ENCODE measurements around the gene ADGRL2. TPM values are rescaled to one million over a fixed set of nuclear protein-coding genes. Genes with fewer than 3 reads are reported as not detected.

ADGRL2 gene
- total RNA-seq, 4 donors from 2014 or later = 6.1 to 48.7 (median 16.2) TPM

DNA sequence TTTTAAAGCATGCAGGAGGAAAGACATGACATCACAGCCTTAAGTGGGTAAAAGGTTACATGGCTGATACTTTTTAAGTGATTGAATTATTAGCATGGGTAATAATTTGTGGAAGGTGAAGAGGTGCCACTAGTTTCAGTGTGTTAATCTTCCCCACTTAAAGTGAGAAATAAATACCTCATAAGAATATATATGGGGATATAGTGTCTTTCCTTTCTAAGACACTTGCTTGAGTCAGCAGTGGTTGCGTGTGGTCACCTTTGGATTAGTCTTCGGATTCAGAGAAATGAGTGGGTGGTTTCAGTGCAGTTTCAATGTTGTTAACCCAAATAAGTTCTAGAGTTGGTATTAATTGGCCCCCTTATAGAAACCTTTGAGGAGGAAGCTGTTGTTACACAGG, 94.1 kb downstream of the ADGRL2 start:
- H3K4me3 ChIP-seq = no peak overlapping the region

DNA sequence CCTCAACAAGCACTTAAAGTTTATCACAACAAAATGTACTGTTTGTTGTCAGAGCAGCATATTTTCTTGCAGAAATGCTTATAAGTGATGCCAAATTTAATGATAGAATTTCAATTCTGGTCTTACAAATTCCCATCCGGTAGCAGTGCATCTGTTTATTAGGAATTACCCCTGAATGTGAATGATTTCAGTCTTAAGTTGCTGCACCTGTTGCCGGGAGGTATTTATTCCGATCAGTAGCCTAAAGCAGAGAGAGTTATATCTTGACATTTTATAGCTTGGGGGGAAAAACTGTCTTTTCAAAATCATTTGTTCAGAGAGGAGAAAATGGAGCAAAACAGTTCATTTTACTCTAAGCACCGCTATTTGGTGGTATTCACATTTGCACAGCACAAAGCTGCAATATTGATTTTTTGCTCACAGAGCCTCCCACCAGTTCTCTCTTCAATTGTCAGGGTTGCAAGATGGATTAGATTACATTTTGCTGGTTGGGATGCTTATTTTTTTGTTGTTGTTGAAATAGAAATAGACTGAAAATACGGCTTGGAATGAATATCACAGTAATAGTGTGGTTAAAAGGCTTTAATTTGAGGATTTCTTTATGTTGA, 98.6 kb downstream of the ADGRL2 start:
- Histone ChIP-seq H3K4me3 (no peak overlapping the region), H3K27me3 (no peaks in the 10 kb centered on the region), H3K36me3 (no peaks in the 10 kb centered on the region), H3K4me1 (no peaks in the 10 kb centered on the region), H3K9me3 (no peaks in the 10 kb centered on the region), H3K27ac (no peak overlapping the region)
- TF ChIP-seq, protein P1, sequence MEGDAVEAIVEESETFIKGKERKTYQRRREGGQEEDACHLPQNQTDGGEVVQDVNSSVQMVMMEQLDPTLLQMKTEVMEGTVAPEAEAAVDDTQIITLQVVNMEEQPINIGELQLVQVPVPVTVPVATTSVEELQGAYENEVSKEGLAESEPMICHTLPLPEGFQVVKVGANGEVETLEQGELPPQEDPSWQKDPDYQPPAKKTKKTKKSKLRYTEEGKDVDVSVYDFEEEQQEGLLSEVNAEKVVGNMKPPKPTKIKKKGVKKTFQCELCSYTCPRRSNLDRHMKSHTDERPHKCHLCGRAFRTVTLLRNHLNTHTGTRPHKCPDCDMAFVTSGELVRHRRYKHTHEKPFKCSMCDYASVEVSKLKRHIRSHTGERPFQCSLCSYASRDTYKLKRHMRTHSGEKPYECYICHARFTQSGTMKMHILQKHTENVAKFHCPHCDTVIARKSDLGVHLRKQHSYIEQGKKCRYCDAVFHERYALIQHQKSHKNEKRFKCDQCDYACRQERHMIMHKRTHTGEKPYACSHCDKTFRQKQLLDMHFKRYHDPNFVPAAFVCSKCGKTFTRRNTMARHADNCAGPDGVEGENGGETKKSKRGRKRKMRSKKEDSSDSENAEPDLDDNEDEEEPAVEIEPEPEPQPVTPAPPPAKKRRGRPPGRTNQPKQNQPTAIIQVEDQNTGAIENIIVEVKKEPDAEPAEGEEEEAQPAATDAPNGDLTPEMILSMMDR (IDR thresholded peaks at IDR 0.05) = no peak
- no peak for DNase-seq

More for the DNA sequence above, 94.1 kb downstream of the ADGRL2 start:
- Histone ChIP-seq H3K27me3 (no peaks in the 10 kb centered on the region), H3K27ac (no peak overlapping the region), H3K9me3 (no peaks in the 10 kb centered on the region), H3K4me1 (no peaks in the 10 kb centered on the region), H3K36me3 (no peaks in the 10 kb centered on the region)
- no peak for TF ChIP-seq POLR2A (IDR thresholded peaks at IDR 0.05)
- TF ChIP-seq, protein P1 (IDR thresholded peaks at IDR 0.05) = no peak
- no peak for DNase-seq

DNA sequence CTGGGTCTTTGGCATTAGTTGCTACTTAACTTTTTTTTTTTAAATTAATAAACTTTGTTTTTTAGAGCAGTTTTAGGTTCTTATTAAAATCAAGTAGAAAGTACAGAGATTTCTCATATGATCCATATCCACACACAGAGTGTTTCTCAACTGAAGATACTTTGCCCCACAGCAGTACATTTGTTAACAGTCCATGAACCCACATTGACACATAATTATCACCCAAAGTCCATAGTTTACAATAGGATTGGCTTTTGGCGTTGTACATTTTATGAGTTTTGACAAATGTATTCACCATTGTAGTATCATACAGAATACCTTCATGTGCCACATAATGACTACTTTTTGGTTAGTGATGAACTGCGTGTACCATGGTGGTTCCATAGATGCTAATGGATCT, 106.8 kb downstream of the ADGRL2 start:
- Histone ChIP-seq H3K9me3 (no peaks in the 10 kb centered on the region), H3K27ac (no peak overlapping the region), H3K4me3 (no peak overlapping the region), H3K4me1 (no peaks in the 10 kb centered on the region), H3K27me3 (no peaks in the 10 kb centered on the region), H3K36me3 (no peaks in the 10 kb centered on the region)
- no peak for TF ChIP-seq POLR2A (IDR thresholded peaks at IDR 0.05)
- TF ChIP-seq, protein P1 (IDR thresholded peaks at IDR 0.05) = no peak
- no peak for DNase-seq

DNA sequence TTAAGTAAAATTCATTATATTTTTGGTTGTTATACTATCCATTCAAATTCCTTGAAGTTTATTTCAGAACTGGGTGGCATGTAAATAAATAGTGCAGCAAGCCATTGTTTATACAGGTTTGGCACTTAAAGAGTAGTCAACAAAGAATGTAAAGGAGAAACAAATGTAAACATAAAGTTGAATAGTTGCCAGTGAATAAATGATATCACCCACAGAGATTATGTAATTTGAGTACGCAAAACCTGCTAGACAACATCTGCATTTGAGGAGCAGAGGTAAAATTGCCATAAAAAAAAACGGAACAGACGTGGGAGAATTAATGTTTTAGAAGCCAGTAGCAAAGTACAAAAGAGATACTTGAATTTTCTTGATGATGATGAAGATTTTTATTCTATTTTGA, 111.6 kb downstream of the ADGRL2 start:
- Histone ChIP-seq H3K9me3 (no peaks in the 10 kb centered on the region), H3K36me3 (no peaks in the 10 kb centered on the region), H3K4me1 (no peaks in the 10 kb centered on the region), H3K4me3 (no peak overlapping the region), H3K27me3 (no peaks in the 10 kb centered on the region), H3K27ac (no peak overlapping the region)
- TF ChIP-seq, protein P1 (IDR thresholded peaks at IDR 0.05) = no peak
- no peak for TF ChIP-seq POLR2A (IDR thresholded peaks at IDR 0.05)
- DNase-seq = no peak

DNA sequence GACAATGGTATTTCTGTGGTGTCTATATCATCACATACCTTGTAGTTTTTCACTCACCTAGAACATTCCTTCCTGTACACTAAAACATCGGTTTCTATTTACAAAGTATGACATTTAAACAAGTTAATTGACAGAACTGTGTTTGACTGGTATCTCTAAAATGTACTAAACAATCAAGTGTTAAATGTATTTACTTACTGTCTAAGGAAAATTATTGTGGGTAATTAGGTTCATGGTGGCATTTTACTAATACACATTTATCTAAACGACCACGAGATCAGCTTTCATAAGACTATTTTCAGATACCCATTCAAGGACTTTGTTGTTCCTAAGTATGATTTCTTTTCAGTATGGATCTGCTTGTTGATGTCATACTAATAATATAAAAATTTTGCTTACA, 115.2 kb downstream of the ADGRL2 start:
- no peaks in the 10 kb centered on the region for H3K27me3 ChIP-seq
- no peak overlapping the region for H3K4me3 ChIP-seq
- TF ChIP-seq POLR2A (IDR thresholded peaks at IDR 0.05) = no peak
- TF ChIP-seq, protein P1 (IDR thresholded peaks at IDR 0.05) = no peak
- no peaks in the 10 kb centered on the region for H3K9me3 ChIP-seq
- no peak overlapping the region for H3K27ac ChIP-seq
- no peaks in the 10 kb centered on the region for H3K4me1 ChIP-seq
- H3K36me3 ChIP-seq = no peaks in the 10 kb centered on the region
- DNase-seq = no peak
